ENCODE results near the gene DGKZ. TPM values are rescaled to one million over a fixed set of nuclear protein-coding genes. Genes with fewer than 3 reads are reported as not detected.

DGKZ gene
- total and polyA plus RNA-seq, 10 of the 15 experiments (the other 5 are each of a cell fraction or from before 2014, with no cell fraction given), result 0.50 to 78.4 (median 39.5) TPM

GRCh38 chr11:46391578-46392420, 44.5 kb downstream of the DGKZ start, which contains the start of gene CHRM4 (continued):
- TF ChIP-seq, protein P1, sequence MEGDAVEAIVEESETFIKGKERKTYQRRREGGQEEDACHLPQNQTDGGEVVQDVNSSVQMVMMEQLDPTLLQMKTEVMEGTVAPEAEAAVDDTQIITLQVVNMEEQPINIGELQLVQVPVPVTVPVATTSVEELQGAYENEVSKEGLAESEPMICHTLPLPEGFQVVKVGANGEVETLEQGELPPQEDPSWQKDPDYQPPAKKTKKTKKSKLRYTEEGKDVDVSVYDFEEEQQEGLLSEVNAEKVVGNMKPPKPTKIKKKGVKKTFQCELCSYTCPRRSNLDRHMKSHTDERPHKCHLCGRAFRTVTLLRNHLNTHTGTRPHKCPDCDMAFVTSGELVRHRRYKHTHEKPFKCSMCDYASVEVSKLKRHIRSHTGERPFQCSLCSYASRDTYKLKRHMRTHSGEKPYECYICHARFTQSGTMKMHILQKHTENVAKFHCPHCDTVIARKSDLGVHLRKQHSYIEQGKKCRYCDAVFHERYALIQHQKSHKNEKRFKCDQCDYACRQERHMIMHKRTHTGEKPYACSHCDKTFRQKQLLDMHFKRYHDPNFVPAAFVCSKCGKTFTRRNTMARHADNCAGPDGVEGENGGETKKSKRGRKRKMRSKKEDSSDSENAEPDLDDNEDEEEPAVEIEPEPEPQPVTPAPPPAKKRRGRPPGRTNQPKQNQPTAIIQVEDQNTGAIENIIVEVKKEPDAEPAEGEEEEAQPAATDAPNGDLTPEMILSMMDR (IDR thresholded peaks at IDR 0.05 in 2 of 3, conservative IDR thresholded peaks at IDR 0.05 in 1 of 3; ENCODE audit: control insufficient read depth in 2 of 3, extremely low read depth in 1 of 3, insufficient read depth in 1 of 3, low read depth in 3 of 3, low read length in 3 of 3), result peak in 2 of 3 experiments; percentile 21 to 25; a peak in 2 of 6 replicates
- no peak for TF ChIP-seq JUNB (IDR thresholded peaks at IDR 0.05)
- TF ChIP-seq ZSCAN29 (IDR thresholded peaks at IDR 0.05), result no peak

DNA sequence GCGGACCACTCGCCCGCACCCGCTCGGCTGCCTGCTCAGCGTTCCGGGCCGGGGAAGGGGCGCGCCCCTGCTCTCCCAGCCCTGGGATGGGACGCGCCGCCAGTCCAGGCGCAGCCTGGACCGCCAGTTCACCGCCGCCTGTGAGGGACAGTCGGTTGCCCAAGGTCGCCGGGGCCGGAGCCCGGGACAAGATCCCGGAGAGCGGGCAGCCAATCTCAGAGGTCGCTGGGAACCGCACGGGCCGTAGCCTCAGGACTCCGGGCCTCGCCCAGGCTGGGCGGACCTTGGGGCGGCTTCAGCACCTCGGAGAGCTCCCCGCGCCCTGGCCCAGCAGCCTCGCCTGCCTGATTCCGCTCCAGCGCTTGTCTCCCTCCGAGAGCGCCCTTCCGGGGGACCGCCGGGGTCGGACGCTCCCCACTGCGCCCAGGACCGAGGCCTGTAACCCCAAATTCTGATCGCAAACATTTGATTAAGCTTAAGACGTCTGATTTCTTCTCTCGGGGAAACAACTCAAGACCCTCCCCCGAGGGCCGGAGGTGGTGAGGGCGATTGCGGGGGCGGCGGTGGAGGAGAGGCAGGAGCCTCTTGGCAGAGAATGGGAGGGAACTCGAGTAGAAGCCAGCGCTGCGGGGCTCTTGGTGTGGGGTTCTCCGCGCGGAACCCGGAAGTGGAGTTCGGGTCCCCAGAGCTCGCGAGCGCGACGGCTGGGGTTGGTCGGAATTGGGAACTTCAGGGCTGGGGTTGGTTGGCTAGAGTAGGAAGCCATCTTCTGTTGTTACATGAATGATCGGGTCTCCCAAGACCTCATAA, 45.4 kb downstream of the DGKZ start:
- H3K9me3 ChIP-seq (replicated peaks; ENCODE audit: control insufficient read depth, insufficient read depth, low read length), result no peaks in the 10 kb centered on the region
- WGBS (ENCODE audit: insufficient coverage, insufficient replicate concordance, low lambda C conversion rate, missing lambda C conversion rate), result 16% methylated on average over 47 of the region's 71 CpGs
- H3K27ac ChIP-seq (ENCODE audit: control insufficient read depth, insufficient read depth), result no peak overlapping the region
- ChIA-PET POLR2A (interaction anchor here (1.4 to 1.8 kb wide), 2 partner anchors 84 to 97 kb away, joined by 4 to 6 read pairs; no protein-coding TSS in a partner anchor), SMC1A (ENCODE audit: uncharacterized antibody, unreplicated experiment) (interaction anchor here (0.7 to 1.6 kb wide), 5 partner anchors 9 to 136 kb away, joined by 3 to 8 read pairs (median 3); no protein-coding TSS in a partner anchor), RAD21 (ENCODE audit: unreplicated experiment) (interaction anchor here (0.5 to 2.9 kb wide), 13 partner anchors 32 to 308 kb away, joined by 3 to 11 read pairs (median 4); partner anchors contain the start of genes ARHGAP1, DGKZ and ZNF408), CTCF (interaction anchor here (0.5 to 6.7 kb wide), 15 partner anchors 22 to 226 kb away, joined by 3 to 94 read pairs (median 3); partner anchors contain the start of gene ATG13)
- H3K4me3 ChIP-seq, result peak overlapping the region; percentile 57; the same call in 1 of the 2 replicates
- DNase-seq (ENCODE audit: low read depth, low spot score) (no peak), ATAC-seq (peak; percentile 85), FAIRE-seq (peak; percentile 81)
- H3K36me3 ChIP-seq (ENCODE audit: control insufficient read depth in 2 of 2, insufficient read depth in 2 of 2, low read length in 1 of 2), result peaks cover 0 to 12% of the 10 kb centered on the region in 2 experiments; a peak in 3 of 4 replicates
- intact Hi-C loops (cut with micrococcal nuclease; ENCODE audit: unreplicated experiment) (no loop called here), in situ Hi-C loops (cut with MboI) (loop anchor here (10.0 kb wide), 1 partner anchor 142 kb away; no protein-coding TSS in a partner anchor)
- no TSS peak for BruUV-seq (replicated peaks)
- H3K27me3 ChIP-seq (replicated peaks in 1 of 2; ENCODE audit: control insufficient read depth in 2 of 2, insufficient read depth in 2 of 2, low read length in 1 of 2), result peaks cover 12 to 13% of the 10 kb centered on the region in 2 experiments
- H3K4me1 ChIP-seq (ENCODE audit: control insufficient read depth, insufficient read depth, low read length), result peaks cover 6% of the 10 kb centered on the region
- no peak overlapping the region for H2AFZ ChIP-seq (ENCODE audit: control insufficient read depth, low read depth, low read length)
- no peak overlapping the region for H3K9ac ChIP-seq (ENCODE audit: control insufficient read depth, insufficient read depth, low read length)
- H4K20me1 ChIP-seq (ENCODE audit: control insufficient read depth, insufficient read depth), result no peaks in the 10 kb centered on the region
- H3K4me2 ChIP-seq (ENCODE audit: control insufficient read depth, insufficient read depth), result peak overlapping the region; percentile 89
- H3K79me2 ChIP-seq (ENCODE audit: control insufficient read depth, insufficient read depth, low read length), result no peaks in the 10 kb centered on the region
- TF ChIP-seq SUZ12 (IDR thresholded peaks at IDR 0.05; ENCODE audit: unreplicated experiment) (peak; percentile 46), NFXL1 (IDR thresholded peaks at IDR 0.05; ENCODE audit: borderline replicate concordance) (no peak), SP1 (IDR thresholded peaks at IDR 0.05; ENCODE audit: low read depth, low read length) (peak; percentile 35), NRF1 (conservative IDR thresholded peaks at IDR 0.05; ENCODE audit: low read depth, low read length) (no peak), CBX3 (IDR thresholded peaks at IDR 0.05; ENCODE audit: borderline replicate concordance, low read depth) (no peak), IKZF1 (conservative IDR thresholded peaks at IDR 0.05) (0 out of 2 replicates have a peak, but pooled peaks have one; percentile 22), NR2F1 (conservative IDR thresholded peaks at IDR 0.05) (0 out of 2 replicates have a peak, but pooled peaks have one; percentile 26)
- TF ChIP-seq, protein P2, sequence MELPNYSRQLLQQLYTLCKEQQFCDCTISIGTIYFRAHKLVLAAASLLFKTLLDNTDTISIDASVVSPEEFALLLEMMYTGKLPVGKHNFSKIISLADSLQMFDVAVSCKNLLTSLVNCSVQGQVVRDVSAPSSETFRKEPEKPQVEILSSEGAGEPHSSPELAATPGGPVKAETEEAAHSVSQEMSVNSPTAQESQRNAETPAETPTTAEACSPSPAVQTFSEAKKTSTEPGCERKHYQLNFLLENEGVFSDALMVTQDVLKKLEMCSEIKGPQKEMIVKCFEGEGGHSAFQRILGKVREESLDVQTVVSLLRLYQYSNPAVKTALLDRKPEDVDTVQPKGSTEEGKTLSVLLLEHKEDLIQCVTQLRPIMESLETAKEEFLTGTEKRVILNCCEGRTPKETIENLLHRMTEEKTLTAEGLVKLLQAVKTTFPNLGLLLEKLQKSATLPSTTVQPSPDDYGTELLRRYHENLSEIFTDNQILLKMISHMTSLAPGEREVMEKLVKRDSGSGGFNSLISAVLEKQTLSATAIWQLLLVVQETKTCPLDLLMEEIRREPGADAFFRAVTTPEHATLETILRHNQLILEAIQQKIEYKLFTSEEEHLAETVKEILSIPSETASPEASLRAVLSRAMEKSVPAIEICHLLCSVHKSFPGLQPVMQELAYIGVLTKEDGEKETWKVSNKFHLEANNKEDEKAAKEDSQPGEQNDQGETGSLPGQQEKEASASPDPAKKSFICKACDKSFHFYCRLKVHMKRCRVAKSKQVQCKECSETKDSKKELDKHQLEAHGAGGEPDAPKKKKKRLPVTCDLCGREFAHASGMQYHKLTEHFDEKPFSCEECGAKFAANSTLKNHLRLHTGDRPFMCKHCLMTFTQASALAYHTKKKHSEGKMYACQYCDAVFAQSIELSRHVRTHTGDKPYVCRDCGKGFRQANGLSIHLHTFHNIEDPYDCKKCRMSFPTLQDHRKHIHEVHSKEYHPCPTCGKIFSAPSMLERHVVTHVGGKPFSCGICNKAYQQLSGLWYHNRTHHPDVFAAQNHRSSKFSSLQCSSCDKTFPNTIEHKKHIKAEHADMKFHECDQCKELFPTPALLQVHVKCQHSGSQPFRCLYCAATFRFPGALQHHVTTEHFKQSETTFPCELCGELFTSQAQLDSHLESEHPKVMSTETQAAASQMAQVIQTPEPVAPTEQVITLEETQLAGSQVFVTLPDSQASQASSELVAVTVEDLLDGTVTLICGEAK (IDR thresholded peaks at IDR 0.05; ENCODE audit: borderline replicate concordance), result peak; percentile 21; the same call in 1 of the 2 replicates

All from GM12878 (cell line).